ENCODE results near the gene MRC2.

Gene MRC2

GRCh38 chr17:62663304-62663703, 35.8 kb downstream of the MRC2 start:
- no peak for DNase-seq (ENCODE audit: low spot score)

DNA sequence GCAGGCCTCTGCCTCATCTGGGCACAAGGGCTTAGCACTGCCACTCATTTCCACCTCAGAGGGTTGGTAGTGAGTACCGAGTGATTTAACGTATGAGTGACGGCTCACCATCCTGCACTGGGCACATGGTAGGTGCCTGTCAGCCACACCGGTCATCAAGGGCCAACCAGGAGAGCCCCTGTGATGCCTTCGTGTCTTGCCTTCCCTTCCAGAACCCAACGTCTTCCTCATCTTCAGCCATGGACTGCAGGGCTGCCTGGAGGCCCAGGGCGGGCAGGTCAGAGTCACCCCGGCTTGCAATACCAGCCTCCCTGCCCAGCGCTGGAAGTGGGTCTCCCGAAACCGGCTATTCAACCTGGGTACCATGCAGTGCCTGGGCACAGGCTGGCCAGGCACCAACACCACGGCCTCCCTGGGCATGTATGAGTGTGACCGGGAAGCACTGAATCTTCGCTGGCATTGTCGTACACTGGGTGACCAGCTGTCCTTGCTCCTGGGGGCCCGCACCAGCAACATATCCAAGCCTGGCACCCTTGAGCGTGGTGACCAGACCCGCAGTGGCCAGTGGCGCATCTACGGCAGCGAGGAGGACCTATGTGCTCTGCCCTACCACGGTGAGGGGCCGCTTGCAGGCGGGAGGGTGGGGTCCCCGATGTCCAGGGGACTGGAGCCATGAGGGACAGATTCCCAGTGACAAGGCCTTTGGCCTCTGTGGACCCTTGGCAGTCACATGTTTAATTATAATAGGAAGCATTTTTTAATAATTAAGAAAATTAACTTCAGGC, 37.1 kb downstream of the MRC2 start:
- DNase-seq (ENCODE audit: low spot score) = no peak

DNA sequence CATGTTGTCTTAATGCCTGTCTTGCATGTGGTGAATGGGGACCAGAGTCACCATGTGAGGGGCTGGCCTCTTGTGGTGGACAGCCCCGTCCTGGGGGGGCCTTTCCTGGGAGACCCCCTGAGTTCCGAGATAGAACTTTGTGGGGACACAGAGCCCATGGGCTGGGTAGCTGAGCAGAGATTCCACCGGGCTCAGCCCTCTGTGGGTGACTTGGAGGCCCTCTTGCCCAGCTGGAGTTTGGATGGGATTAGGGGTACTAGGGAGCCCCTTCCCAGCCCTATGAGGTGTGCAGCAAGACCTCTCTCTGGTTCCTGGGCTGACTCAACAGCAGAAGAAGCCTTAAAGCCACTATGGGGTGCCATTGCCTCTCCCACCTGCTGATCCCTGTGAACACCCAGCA, 38.1 kb downstream of the MRC2 start:
- DNase-seq (ENCODE audit: low spot score) = no peak

DNA sequence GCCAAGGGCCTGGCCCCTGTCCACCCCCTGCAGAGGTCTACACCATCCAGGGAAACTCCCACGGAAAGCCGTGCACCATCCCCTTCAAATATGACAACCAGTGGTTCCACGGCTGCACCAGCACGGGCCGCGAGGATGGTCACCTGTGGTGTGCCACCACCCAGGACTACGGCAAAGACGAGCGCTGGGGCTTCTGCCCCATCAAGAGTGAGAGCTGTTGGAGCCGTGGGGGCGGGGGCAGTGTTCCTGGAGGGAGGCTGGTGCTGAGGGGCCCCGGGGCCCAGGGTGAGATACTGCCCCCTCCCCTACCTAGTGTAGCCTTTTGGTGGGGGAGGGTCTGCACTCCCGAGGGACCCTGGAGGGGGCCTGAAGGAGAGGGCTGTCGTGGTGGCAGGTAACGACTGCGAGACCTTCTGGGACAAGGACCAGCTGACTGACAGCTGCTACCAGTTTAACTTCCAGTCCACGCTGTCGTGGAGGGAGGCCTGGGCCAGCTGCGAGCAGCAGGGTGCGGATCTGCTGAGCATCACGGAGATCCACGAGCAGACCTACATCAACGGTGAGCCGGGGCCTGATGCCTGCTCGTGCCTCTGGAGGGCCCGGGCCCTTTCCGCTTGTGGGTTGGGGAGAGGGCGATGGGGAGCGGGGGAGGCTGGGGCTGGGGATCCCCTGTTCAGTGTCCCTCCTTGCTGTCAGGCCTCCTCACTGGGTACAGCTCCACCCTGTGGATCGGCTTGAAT, 38.8 kb downstream of the MRC2 start:
- no peak for DNase-seq (ENCODE audit: low spot score)

DNA sequence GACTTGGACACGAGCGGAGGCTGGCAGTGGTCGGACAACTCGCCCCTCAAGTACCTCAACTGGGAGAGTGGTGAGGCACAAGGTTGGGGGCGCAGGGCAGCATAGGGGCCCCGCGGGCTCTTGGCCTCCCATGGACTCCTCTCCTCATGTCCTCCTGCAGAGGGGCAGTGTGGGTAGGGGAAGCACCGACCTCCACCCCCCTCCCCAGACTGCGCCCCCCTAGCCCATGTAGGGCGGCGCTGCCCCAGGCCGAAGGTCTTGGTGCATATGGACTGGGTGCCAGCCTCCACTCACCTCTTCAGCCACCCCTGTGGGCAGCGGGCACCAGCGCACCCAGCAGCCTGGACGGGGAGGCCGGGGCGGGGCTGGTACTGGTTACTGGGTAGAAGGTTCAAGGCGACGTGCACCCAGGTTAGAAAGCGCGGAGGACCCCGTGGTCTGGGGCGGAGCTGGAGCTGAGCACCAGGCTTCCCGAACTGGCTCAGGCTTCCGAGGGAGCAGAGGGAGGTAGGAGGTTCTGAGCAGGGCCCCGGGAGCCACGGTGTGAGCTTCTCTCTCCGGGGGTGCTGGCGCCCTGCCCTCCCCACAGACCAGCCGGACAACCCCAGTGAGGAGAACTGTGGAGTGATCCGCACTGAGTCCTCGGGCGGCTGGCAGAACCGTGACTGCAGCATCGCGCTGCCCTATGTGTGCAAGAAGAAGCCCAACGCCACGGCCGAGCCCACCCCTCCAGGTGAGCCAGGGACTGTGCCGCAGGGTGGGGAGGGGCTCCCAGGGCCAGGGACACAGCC, 39.5 kb downstream of the MRC2 start:
- no peak for DNase-seq (ENCODE audit: low spot score)

DNA sequence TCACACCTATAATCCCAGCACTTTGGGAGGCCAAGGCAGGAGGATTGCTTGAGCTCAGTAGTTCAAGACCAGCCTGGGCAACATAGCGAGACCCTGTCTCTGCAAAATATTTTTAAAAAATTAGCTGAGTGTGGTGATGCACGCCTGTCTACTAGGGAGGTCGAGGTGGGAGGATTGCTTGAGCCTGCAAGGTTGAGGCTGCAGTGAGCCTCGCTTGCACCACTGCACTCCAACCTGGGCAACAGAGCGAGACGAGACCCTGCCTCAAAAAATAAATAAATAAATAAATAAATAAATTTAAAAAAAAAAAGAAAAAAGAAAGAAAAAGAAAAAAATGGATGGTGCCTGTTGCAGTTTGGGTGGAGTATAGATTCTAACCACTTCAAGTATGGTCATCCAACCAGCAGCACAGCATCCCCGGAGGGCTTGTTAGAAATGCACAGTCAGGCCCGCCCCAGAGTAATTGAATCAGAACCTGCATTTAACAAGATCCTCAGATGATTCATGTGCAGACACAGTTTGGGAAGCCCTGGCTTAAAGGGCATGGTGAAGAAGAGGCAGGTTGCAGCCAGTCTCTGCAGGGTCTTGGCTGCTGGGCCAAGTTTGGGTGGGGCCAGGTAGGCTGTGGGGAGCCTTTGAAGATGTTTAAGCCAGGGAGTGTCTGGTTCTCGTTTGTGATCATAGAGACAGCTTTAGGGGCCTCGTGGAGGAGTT, 40.8 kb downstream of the MRC2 start:
- no peak for DNase-seq (ENCODE audit: low spot score)

GRCh38 chr17:62670202-62670821, 42.8 kb downstream of the MRC2 start:
- DNase-seq (ENCODE audit: low spot score) = no peak

DNA sequence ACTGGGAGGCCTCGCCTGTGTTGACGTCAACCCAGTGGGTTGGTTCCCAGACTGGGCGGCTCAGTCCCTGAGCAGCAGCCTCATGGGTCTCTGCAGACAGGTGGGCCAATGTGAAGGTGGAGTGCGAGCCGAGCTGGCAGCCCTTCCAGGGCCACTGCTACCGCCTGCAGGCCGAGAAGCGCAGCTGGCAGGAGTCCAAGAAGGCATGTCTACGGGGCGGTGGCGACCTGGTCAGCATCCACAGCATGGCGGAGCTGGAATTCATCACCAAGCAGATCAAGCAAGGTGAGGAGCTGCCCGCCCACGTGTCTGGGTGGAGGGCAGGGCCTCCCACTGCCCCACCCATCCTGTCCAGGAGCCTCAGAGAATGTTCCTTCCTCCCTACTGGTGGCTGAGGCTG, 44.1 kb downstream of the MRC2 start:
- no peak for DNase-seq (ENCODE audit: low spot score)

DNA sequence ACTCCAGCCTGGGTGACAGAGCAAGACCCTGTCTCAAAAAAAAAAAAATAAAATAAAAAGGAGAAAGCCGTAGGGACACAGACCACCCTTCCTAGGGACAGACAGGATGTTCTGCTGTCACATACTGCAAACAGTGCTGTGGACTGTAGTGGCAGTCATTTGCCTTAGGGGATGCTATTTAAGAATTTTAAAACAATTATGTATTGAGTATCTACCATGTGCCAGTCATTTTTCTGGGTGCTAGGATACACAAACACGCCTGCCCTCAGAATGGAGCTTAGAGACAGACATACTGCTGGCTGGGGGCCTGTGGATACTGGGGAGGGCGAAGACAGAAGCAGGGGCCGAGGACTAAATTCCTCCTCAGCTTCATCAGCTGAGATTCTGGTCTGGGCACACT, 45.5 kb downstream of the MRC2 start:
- no peak for DNase-seq (ENCODE audit: low spot score)

DNA sequence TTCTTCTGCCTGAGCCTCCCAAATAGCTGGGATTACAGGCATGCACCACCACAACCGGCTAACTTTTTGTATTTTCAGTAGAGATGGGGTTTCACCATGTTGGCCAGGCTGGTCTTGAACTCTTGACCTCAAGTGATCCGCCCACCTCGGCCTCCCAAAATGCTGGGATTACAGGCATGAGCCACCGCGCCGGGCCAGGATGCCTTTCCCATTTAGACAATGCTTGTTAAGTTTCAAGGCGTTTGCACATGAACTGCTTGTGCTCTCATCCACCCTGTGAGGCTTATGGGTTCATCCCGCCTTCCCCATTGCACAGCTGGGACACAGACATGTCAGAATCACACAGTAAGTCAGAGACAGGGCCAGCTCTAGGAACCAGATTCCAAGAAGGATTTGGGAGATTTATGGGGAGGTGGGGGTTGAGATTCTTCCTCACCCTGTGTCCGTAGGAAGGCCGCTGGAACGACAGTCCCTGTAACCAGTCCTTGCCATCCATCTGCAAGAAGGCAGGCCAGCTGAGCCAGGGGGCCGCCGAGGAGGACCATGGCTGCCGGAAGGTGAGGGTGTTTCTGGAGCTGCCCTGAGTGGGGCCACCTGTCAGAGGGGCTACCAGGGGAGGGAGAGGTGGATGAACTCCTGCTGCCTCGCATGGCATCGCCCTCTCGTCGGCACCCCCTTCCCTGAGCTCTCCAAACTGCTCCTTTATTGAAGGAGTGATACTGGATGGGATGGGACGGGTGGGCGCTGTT, 46.3 kb downstream of the MRC2 start:
- no peak for DNase-seq (ENCODE audit: low spot score)

DNA sequence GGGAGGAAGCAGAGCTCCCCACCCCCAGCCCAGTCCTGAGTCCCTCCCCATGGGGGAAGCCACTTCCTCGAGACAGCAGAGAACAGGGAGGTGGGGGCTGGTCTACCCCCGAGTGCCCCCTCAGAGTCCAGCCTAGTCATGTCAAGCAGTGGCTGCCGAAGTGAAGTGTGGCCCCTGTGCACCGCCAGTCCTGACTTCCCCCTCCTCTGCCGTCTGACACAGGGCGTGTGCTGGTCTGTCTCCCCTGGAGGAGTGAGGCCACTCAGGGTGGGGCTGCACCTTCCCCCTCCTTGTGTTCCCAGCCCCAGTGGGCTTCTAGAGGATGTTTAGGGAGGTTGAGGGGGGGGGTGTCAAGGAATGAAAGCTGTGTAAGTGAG, 46.9 kb downstream of the MRC2 start:
- DNase-seq (ENCODE audit: low spot score) = no peak

DNA sequence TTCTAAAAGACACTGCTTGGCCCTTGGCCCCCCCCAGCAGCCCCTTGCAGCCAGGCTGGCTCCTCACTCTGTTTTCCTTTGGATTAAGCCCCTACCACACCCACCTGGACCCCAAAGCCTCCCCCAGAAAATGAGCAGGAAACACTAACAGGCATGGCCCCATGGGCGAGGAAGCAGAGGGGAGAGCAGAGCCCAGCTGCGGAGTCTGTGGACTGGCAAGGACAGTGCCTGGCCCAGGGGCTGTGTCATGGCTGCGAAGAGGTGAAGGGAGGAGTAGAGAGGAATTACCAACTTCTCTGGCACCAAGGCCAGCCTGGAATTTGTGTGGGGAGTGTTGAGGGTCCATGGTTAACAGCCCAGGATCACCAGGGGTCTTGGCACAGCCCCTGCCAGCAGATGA, 47.4 kb downstream of the MRC2 start:
- no peak for DNase-seq (ENCODE audit: low spot score)

DNA sequence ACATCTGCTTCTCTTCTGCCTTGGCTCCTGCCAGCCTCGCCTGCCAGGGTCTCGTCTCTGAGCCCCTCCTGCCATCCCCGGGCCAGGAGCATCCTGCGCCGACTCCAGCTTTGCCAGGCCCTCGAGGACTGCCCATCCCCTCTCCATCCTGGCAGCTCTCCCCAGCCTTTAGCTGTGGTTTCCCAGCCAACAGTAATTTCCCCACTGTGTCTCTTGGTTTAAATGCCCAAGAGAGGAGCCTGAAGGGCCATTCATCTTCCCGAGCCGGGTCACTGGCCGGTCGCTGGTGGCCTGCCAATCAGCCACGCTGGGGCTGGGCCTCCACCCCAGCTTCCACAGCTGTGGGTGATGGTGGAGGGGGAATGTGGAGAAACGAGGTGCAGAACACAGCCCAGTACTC, 47.8 kb downstream of the MRC2 start:
- DNase-seq (ENCODE audit: low spot score) = peak; percentile 70

DNA sequence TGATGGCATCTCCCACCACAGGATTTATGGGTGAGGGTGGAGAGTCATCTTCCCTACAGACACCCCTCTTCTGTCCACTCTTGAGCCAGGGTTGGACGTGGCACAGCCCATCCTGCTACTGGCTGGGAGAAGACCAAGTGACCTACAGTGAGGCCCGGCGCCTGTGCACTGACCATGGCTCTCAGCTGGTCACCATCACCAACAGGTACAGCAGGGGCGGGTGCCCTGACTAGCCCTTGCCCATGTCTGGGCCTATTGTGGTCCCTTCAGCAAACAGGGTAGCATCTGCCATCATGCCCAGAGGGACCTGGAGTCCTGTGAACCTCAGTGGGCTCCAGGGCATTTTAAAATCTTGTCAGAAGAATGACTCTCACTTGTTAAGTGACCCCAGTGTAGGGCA, 48.2 kb downstream of the MRC2 start:
- DNase-seq (ENCODE audit: low spot score) = no peak

- no peak for DNase-seq (ENCODE audit: low spot score)
Observed at GRCh38 chr17:62676231-62676943, 48.9 kb downstream of the MRC2 start.

DNA sequence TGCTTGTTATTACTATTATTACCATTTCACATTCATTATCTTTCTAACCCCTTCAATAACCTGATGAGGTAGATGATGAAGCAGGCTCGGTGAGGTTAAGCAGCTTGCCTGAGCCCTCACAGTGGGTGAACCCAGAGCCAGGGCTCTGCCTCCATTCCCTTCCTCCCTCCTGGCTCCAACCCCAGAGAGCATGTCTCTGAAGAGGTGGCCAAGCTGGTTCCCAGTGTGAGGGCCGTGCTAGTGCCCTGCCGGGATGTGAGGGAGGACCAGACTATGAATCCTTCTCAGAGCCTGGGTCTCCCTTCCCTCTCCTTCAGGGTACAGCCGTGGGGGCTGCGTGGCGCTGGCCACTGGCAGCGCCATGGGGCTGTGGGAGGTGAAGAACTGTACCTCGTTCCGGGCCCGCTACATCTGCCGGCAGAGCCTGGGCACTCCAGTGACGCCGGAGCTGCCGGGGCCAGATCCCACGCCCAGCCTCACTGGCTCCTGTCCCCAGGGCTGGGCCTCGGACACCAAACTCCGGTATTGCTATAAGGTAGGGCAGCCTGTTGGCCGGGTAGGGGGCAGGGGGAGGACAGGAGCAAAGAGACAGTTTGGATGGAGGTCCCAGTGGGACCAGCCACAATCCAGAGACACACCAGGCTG, 49.6 kb downstream of the MRC2 start:
- DNase-seq (ENCODE audit: low spot score) = no peak

- DNase-seq (ENCODE audit: low spot score) = no peak
Observed at GRCh38 chr17:62678214-62678919, 50.9 kb downstream of the MRC2 start.

- no peak for DNase-seq (ENCODE audit: low spot score)
Observed at GRCh38 chr17:62679866-62680377, 52.5 kb downstream of the MRC2 start.

DNA sequence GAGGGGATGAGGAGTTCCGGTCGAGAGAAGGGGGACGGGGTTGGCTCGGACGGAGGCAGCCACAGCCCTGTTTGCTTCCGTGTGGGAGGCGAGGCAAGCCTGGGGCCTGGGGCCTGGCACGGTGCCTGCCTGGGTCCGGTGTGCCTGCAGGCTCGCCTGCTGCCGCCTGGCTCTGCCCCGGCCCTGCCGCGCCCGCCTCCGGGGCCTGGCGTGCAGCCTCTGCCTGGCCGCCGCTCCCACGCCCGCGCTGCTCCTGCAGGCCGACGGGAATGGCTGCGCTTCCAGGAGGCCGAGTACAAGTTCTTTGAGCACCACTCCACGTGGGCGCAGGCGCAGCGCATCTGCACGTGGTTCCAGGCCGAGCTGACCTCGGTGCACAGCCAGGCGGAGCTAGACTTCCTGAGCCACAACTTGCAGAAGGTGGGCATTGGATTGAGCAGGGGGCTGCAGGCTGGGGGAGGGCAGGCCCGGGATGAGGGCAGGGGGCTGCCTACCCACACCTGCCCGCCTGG, 53.1 kb downstream of the MRC2 start:
- no peak for DNase-seq (ENCODE audit: low spot score)
